T-helper 1 cell treated with Interleukin-12 subunit alpha and Interleukin-12 subunit beta and Interleukin-4 antibody, amounts not matched to agents 30 μg/mL and 1 μg/mL, for 36 hours (primary cell): ENCODE data around the gene ARIH1.
A peak's percentile ranks its signal among the peaks of the same experiment; 100 is the strongest.
"Not testable (repeated sequence)": the region's sequence is repeated elsewhere in the genome, so short reads cannot be mapped to it uniquely, and the experiment has no call there.

Experiments
- H3K27ac Mint-ChIP-seq: one replicate; pipeline ENCODE4 v1.8.0; 2021; ENCODE audit warnings: mild to moderate bottlenecking, mixed read lengths
- H3K27me3 Mint-ChIP-seq: one replicate; pipeline ENCODE4 v1.8.0; 2021; ENCODE audit warnings: low read depth, mixed read lengths
- H3K36me3 Mint-ChIP-seq: one replicate; pipeline ENCODE4 v1.8.0; 2021; ENCODE audit warnings: low read depth, mixed read lengths
- H3K4me1 Mint-ChIP-seq: one replicate; pipeline ENCODE4 v1.8.0; 2021; ENCODE audit warnings: low read depth, mixed read lengths
- H3K4me3 Mint-ChIP-seq: one replicate; pipeline ENCODE4 v1.8.0; 2021; ENCODE audit warnings: mild to moderate bottlenecking, moderate library complexity, mixed read lengths
- H3K9me3 Mint-ChIP-seq: one replicate; pipeline ENCODE4 v1.8.0; 2021; ENCODE audit warnings: mixed read lengths

The ARIH1 gene

GRCh38 chr15:72474912-72475628 is 940 bp downstream of the ARIH1 start:
- Mint-ChIP-seq H3K4me1 (peaks cover 34% of the 10 kb centered on the region), H3K36me3 (peaks cover 21% of the 10 kb centered on the region), H3K9me3 (no peaks in the 10 kb centered on the region), H3K27ac (peak overlapping the region; percentile 94), H3K27me3 (no peaks in the 10 kb centered on the region), H3K4me3 (peak overlapping the region; percentile 93)

- Mint-ChIP-seq H3K27me3 (no peaks in the 10 kb centered on the region), H3K4me3 (peak overlapping the region; percentile 93), H3K36me3 (peaks cover 21% of the 10 kb centered on the region), H3K27ac (peak overlapping the region; percentile 94), H3K4me1 (peaks cover 35% of the 10 kb centered on the region), H3K9me3 (no peaks in the 10 kb centered on the region)
Observed at GRCh38 chr15:72475674-72476073, 1.5 kb downstream of the ARIH1 start.

GRCh38 chr15:72476330-72476729 is 2.2 kb downstream of the ARIH1 start:
- Mint-ChIP-seq H3K36me3 (peaks cover 24% of the 10 kb centered on the region), H3K4me1 (peaks cover 38% of the 10 kb centered on the region), H3K4me3 (peak overlapping the region; percentile 64), H3K27ac (peak overlapping the region; percentile 59)
- not testable (repeated sequence) for H3K9me3 Mint-ChIP-seq, H3K27me3 Mint-ChIP-seq

- H3K36me3 Mint-ChIP-seq, result peaks cover 18% of the 10 kb centered on the region
- peaks cover 33% of the 10 kb centered on the region for H3K4me1 Mint-ChIP-seq
- no peaks in the 10 kb centered on the region for H3K9me3 Mint-ChIP-seq
- no peak overlapping the region for H3K4me3 Mint-ChIP-seq
- no peak overlapping the region for H3K27ac Mint-ChIP-seq
- no peaks in the 10 kb centered on the region for H3K27me3 Mint-ChIP-seq
Observed at GRCh38 chr15:72481015-72481659, 7.0 kb downstream of the ARIH1 start.

GRCh38 chr15:72482275-72482674 is 8.1 kb downstream of the ARIH1 start:
- H3K4me1 Mint-ChIP-seq, result peaks cover 22% of the 10 kb centered on the region
- no peak overlapping the region for H3K4me3 Mint-ChIP-seq
- H3K36me3 Mint-ChIP-seq, result peaks cover 12% of the 10 kb centered on the region
- no peaks in the 10 kb centered on the region for H3K27me3 Mint-ChIP-seq
- no peak overlapping the region for H3K27ac Mint-ChIP-seq
- H3K9me3 Mint-ChIP-seq, result no peaks in the 10 kb centered on the region

GRCh38 chr15:72483279-72483678 is 9.1 kb downstream of the ARIH1 start:
- Mint-ChIP-seq H3K27ac (no peak overlapping the region), H3K36me3 (peaks cover 11% of the 10 kb centered on the region), H3K4me3 (no peak overlapping the region), H3K9me3 (no peaks in the 10 kb centered on the region), H3K4me1 (peaks cover 28% of the 10 kb centered on the region), H3K27me3 (no peaks in the 10 kb centered on the region)

GRCh38 chr15:72486144-72486543 is 12.0 kb downstream of the ARIH1 start:
- Mint-ChIP-seq H3K27me3 (no peaks in the 10 kb centered on the region), H3K4me1 (peaks cover 21% of the 10 kb centered on the region), H3K36me3 (peaks cover under 1% of the 10 kb centered on the region), H3K9me3 (no peaks in the 10 kb centered on the region), H3K4me3 (no peak overlapping the region), H3K27ac (no peak overlapping the region)

GRCh38 chr15:72487070-72487797 is 13.1 kb downstream of the ARIH1 start:
- no peaks in the 10 kb centered on the region for H3K27me3 Mint-ChIP-seq
- no peaks in the 10 kb centered on the region for H3K9me3 Mint-ChIP-seq
- H3K4me3 Mint-ChIP-seq, result no peak overlapping the region
- peaks cover 19% of the 10 kb centered on the region for H3K4me1 Mint-ChIP-seq
- no peak overlapping the region for H3K27ac Mint-ChIP-seq
- H3K36me3 Mint-ChIP-seq, result no peaks in the 10 kb centered on the region

GRCh38 chr15:72488558-72488957 is 14.4 kb downstream of the ARIH1 start:
- Mint-ChIP-seq H3K9me3 (no peaks in the 10 kb centered on the region), H3K36me3 (no peaks in the 10 kb centered on the region), H3K4me1 (peaks cover 14% of the 10 kb centered on the region), H3K27ac (no peak overlapping the region), H3K27me3 (no peaks in the 10 kb centered on the region), H3K4me3 (no peak overlapping the region)

- Mint-ChIP-seq H3K27ac (no peak overlapping the region), H3K4me1 (peaks cover 17% of the 10 kb centered on the region), H3K36me3 (no peaks in the 10 kb centered on the region), H3K9me3 (no peaks in the 10 kb centered on the region), H3K27me3 (no peaks in the 10 kb centered on the region), H3K4me3 (no peak overlapping the region)
Observed at GRCh38 chr15:72489943-72490554, 15.9 kb downstream of the ARIH1 start.

GRCh38 chr15:72491768-72492167 is 17.6 kb downstream of the ARIH1 start:
- Mint-ChIP-seq H3K4me3 (no peak overlapping the region), H3K27me3 (no peaks in the 10 kb centered on the region), H3K36me3 (no peaks in the 10 kb centered on the region), H3K27ac (no peak overlapping the region), H3K4me1 (peaks cover 16% of the 10 kb centered on the region), H3K9me3 (no peaks in the 10 kb centered on the region)

GRCh38 chr15:72492733-72493132 is 18.6 kb downstream of the ARIH1 start:
- Mint-ChIP-seq H3K27ac (no peak overlapping the region), H3K36me3 (no peaks in the 10 kb centered on the region), H3K4me3 (no peak overlapping the region), H3K27me3 (no peaks in the 10 kb centered on the region), H3K4me1 (peaks cover 13% of the 10 kb centered on the region), H3K9me3 (no peaks in the 10 kb centered on the region)

GRCh38 chr15:72493220-72493619 is 19.1 kb downstream of the ARIH1 start:
- H3K27me3 Mint-ChIP-seq, result no peaks in the 10 kb centered on the region
- no peak overlapping the region for H3K27ac Mint-ChIP-seq
- H3K4me1 Mint-ChIP-seq, result peaks cover 10% of the 10 kb centered on the region
- H3K36me3 Mint-ChIP-seq, result no peaks in the 10 kb centered on the region
- no peak overlapping the region for H3K4me3 Mint-ChIP-seq
- H3K9me3 Mint-ChIP-seq, result no peaks in the 10 kb centered on the region

- H3K27me3 Mint-ChIP-seq, result no peaks in the 10 kb centered on the region
- H3K27ac Mint-ChIP-seq, result no peak overlapping the region
- no peak overlapping the region for H3K4me3 Mint-ChIP-seq
- H3K36me3 Mint-ChIP-seq, result peaks cover 2% of the 10 kb centered on the region
- peaks cover 9% of the 10 kb centered on the region for H3K4me1 Mint-ChIP-seq
- H3K9me3 Mint-ChIP-seq, result no peaks in the 10 kb centered on the region
Observed at GRCh38 chr15:72495007-72495406, 20.9 kb downstream of the ARIH1 start.
